ENCODE measurements around the gene RPL6.

DNA sequence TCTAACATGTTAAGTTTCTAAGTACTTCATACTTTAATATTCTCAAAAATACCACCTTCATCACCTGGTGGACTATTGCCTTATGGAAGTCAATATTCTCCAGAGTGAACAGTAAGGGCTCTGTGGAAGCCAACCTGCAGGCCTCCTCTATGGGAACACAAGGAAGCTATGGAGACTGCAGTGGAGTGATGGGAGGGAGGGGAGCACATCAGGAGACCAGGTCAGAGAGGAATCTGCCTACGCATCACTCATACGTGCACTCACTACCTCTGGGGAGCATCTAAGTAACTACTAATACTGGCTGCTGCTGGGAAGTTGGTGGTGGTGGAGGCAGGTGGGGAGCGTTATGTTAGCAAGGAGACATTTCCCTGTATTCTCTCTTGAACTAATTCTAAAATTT is 47.1 kb downstream of the RPL6 start:
- TF ChIP-seq, protein P1, sequence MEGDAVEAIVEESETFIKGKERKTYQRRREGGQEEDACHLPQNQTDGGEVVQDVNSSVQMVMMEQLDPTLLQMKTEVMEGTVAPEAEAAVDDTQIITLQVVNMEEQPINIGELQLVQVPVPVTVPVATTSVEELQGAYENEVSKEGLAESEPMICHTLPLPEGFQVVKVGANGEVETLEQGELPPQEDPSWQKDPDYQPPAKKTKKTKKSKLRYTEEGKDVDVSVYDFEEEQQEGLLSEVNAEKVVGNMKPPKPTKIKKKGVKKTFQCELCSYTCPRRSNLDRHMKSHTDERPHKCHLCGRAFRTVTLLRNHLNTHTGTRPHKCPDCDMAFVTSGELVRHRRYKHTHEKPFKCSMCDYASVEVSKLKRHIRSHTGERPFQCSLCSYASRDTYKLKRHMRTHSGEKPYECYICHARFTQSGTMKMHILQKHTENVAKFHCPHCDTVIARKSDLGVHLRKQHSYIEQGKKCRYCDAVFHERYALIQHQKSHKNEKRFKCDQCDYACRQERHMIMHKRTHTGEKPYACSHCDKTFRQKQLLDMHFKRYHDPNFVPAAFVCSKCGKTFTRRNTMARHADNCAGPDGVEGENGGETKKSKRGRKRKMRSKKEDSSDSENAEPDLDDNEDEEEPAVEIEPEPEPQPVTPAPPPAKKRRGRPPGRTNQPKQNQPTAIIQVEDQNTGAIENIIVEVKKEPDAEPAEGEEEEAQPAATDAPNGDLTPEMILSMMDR (IDR thresholded peaks at IDR 0.05 in 8 of 11, conservative IDR thresholded peaks at IDR 0.05 in 3 of 11), result no peak
- TF ChIP-seq POLR2A (IDR thresholded peaks at IDR 0.05), result no peak

Measured in spleen (tissue), 7 donors.